LoVo (cell line): ENCODE results near the gene DYNLT5.
"Not testable (repeated sequence)": the region's sequence is repeated elsewhere in the genome, so short reads cannot be mapped to it uniquely, and the experiment has no call there.

ENCODE experiments used
- DNase-seq: peaks from one replicate; pipeline ENCODE4 v3.0.0-alpha.2; 2016; ENCODE audit warnings: low spot score

The DYNLT5 gene

GRCh38 chr1:66788231-66788939 lies 36.1 kb downstream of the DYNLT5 start:
- DNase-seq = no peak

- no peak for DNase-seq
These were observed 39.7 kb downstream of the DYNLT5 start for GRCh38 chr1:66791621-66792610.

- DNase-seq = not testable (repeated sequence)
These were observed 43.6 kb downstream of the DYNLT5 start for GRCh38 chr1:66795839-66796238.

GRCh38 chr1:66809245-66809644 lies 57.0 kb downstream of the DYNLT5 start:
- DNase-seq = no peak

- no peak for DNase-seq
These were observed 57.6 kb downstream of the DYNLT5 start for GRCh38 chr1:66809736-66810326.

- no peak for DNase-seq
These were observed 72.5 kb downstream of the DYNLT5 start for GRCh38 chr1:66824771-66825170.
